ENCODE measurements around the gene MRPL39. TPM values are rescaled to one million over a fixed set of nuclear protein-coding genes. Genes with fewer than 3 reads are reported as not detected.

MRPL39 gene
- polyA plus RNA-seq, 1 of the 3 experiments (the other 2 are of a cell fraction): 26.9 TPM

- WGBS (ENCODE audit: low lambda C conversion rate): 96% methylated on average over 2 of the region's 2 CpGs
- H3K9ac ChIP-seq: no peak overlapping the region
- H3K4me2 ChIP-seq: no peak overlapping the region
- H4K20me1 ChIP-seq (ENCODE audit: insufficient read depth): no peaks in the 10 kb centered on the region
- H3K79me2 ChIP-seq (ENCODE audit: insufficient read depth): no peaks in the 10 kb centered on the region
- DNase-seq: no peak
- no peak overlapping the region for H3K27ac ChIP-seq (ENCODE audit: low read depth in 2 of 2, low read length in 1 of 2)
- H3K27me3 ChIP-seq (ENCODE audit: insufficient read depth): no peaks in the 10 kb centered on the region
- POLR2A ChIA-PET: no interaction called here
- peaks cover 0 to 11% of the 10 kb centered on the region in 2 experiments for H3K36me3 ChIP-seq (replicated peaks in 1 of 2; ENCODE audit: control insufficient read depth in 1 of 2, insufficient read depth in 2 of 2, low read length in 1 of 2)
- no peaks in the 10 kb centered on the region for H3F3A ChIP-seq (replicated peaks; ENCODE audit: insufficient read depth)
- TF ChIP-seq RAD21 (IDR thresholded peaks at IDR 0.05; ENCODE audit: low read length): no peak
- TF ChIP-seq ELF1 (IDR thresholded peaks at IDR 0.05): no peak
- TF ChIP-seq RCOR1 (IDR thresholded peaks at IDR 0.05; ENCODE audit: low read length): no peak
- no peak for TF ChIP-seq FOXJ3 (CRISPR knock-in tag; IDR thresholded peaks at IDR 0.05)
- TF ChIP-seq CTCF (IDR thresholded peaks at IDR 0.05): no peak
- no peak for TF ChIP-seq NRF1 (IDR thresholded peaks at IDR 0.05; ENCODE audit: low read depth, low read length)
- no peak for TF ChIP-seq JUND (IDR thresholded peaks at IDR 0.05)
- no peak for TF ChIP-seq EZH2phosphoT487 (IDR thresholded peaks at IDR 0.05; ENCODE audit: borderline replicate concordance, low read depth)
- no peak for TF ChIP-seq TEAD4 (IDR thresholded peaks at IDR 0.05; ENCODE audit: borderline replicate concordance, insufficient read depth)
- no peak for TF ChIP-seq TCF12 (IDR thresholded peaks at IDR 0.05)
- TF ChIP-seq TAF1 (IDR thresholded peaks at IDR 0.05; ENCODE audit: borderline replicate concordance, low read depth, low read length): no peak
- no peak for TF ChIP-seq YY1 (IDR thresholded peaks at IDR 0.05; ENCODE audit: low read depth)
- TF ChIP-seq FOXM1 (IDR thresholded peaks at IDR 0.05; ENCODE audit: low read depth): no peak
- no peak for TF ChIP-seq RFX5 (IDR thresholded peaks at IDR 0.05; ENCODE audit: low read length)
- no peak for TF ChIP-seq SIN3A (IDR thresholded peaks at IDR 0.05; ENCODE audit: borderline replicate concordance, low read depth, low read length)
- no peak for TF ChIP-seq MXI1 (IDR thresholded peaks at IDR 0.05; ENCODE audit: low read depth, low read length)
- no peaks in the 10 kb centered on the region for H3K9me2 ChIP-seq
- H3K9me3 ChIP-seq: no peaks in the 10 kb centered on the region
- H3K4me1 ChIP-seq (ENCODE audit: control insufficient read depth in 1 of 2, insufficient read depth in 2 of 2, low read depth in 1 of 2, low read length in 1 of 2): no peaks in the 10 kb centered on the region
- no peak overlapping the region for H3K4me3 ChIP-seq (ENCODE audit: low read depth in 2 of 2, low read length in 1 of 2)
- no peak overlapping the region for H2AFZ ChIP-seq (ENCODE audit: low read depth)
- CTCF ChIA-PET: no interaction called here
These were observed 49.2 kb downstream of the MRPL39 start for GRCh38 chr21:25558123-25558522.

GRCh38 chr21:25557180-25557579, 50.1 kb downstream of the MRPL39 start:
- no peaks in the 10 kb centered on the region for H3K27me3 ChIP-seq (ENCODE audit: insufficient read depth)
- POLR2A ChIA-PET: no interaction called here
- H3F3A ChIP-seq (replicated peaks; ENCODE audit: insufficient read depth): no peaks in the 10 kb centered on the region
- no peak overlapping the region for H2AFZ ChIP-seq (ENCODE audit: low read depth)
- H3K36me3 ChIP-seq (replicated peaks in 1 of 2; ENCODE audit: control insufficient read depth in 1 of 2, insufficient read depth in 2 of 2, low read length in 1 of 2): peaks cover 0 to 4% of the 10 kb centered on the region in 2 experiments
- no peaks in the 10 kb centered on the region for H3K4me1 ChIP-seq (ENCODE audit: control insufficient read depth in 1 of 2, insufficient read depth in 2 of 2, low read depth in 1 of 2, low read length in 1 of 2)
- no peak for DNase-seq
- no peak overlapping the region for H3K9ac ChIP-seq
- 91% methylated on average over 1 of the region's 1 CpG for WGBS (ENCODE audit: low lambda C conversion rate)
- H4K20me1 ChIP-seq (ENCODE audit: insufficient read depth): no peaks in the 10 kb centered on the region
- H3K27ac ChIP-seq (ENCODE audit: low read depth in 2 of 2, low read length in 1 of 2): no peak overlapping the region
- H3K9me3 ChIP-seq: no peaks in the 10 kb centered on the region
- no peaks in the 10 kb centered on the region for H3K79me2 ChIP-seq (ENCODE audit: insufficient read depth)
- H3K4me3 ChIP-seq (ENCODE audit: low read depth in 2 of 2, low read length in 1 of 2): no peak overlapping the region
- H3K4me2 ChIP-seq: no peak overlapping the region
- H3K9me2 ChIP-seq: no peaks in the 10 kb centered on the region
- CTCF ChIA-PET: no interaction called here
- TF ChIP-seq REST (IDR thresholded peaks at IDR 0.05; ENCODE audit: low read depth, low read length): no peak
- no peak for TF ChIP-seq TCF12 (IDR thresholded peaks at IDR 0.05)
- TF ChIP-seq FOXJ3 (CRISPR knock-in tag; IDR thresholded peaks at IDR 0.05): no peak
- TF ChIP-seq CHD2 (IDR thresholded peaks at IDR 0.05; ENCODE audit: low read length, partially characterized antibody): no peak
- no peak for TF ChIP-seq EZH2phosphoT487 (IDR thresholded peaks at IDR 0.05; ENCODE audit: borderline replicate concordance, low read depth)
- TF ChIP-seq TEAD4 (IDR thresholded peaks at IDR 0.05; ENCODE audit: borderline replicate concordance, insufficient read depth): no peak
- TF ChIP-seq USF2 (IDR thresholded peaks at IDR 0.05; ENCODE audit: borderline replicate concordance, low read depth, low read length): no peak
- no peak for TF ChIP-seq USF1 (IDR thresholded peaks at IDR 0.05; ENCODE audit: borderline replicate concordance, low read depth)
- no peak for TF ChIP-seq MXI1 (IDR thresholded peaks at IDR 0.05; ENCODE audit: low read depth, low read length)
- no peak for TF ChIP-seq SMC3 (IDR thresholded peaks at IDR 0.05; ENCODE audit: low read depth, low read length)
- no peak for TF ChIP-seq MAX (IDR thresholded peaks at IDR 0.05; ENCODE audit: low read depth)
- TF ChIP-seq FOSL2 (IDR thresholded peaks at IDR 0.05; ENCODE audit: borderline replicate concordance, low read depth): peak; percentile 13; the same call in 1 of the 2 replicates
